ENCODE results near the gene SCYGR6. TPM values are rescaled to one million over a fixed set of nuclear protein-coding genes. Genes with fewer than 3 reads are reported as not detected.

The SCYGR6 gene
- total and polyA plus RNA-seq, 8 donors: not detected

GRCh38 chr2:227674485-227674884 is 50.1 kb downstream of the SCYGR6 start:
- no peaks in the 10 kb centered on the region for H3K9me3 ChIP-seq
- DNase-seq (no peak), ATAC-seq (no peak)
- no peak overlapping the region for H3K27ac ChIP-seq
- no peaks in the 10 kb centered on the region for H3K27me3 ChIP-seq
- no peaks in the 10 kb centered on the region for H3K36me3 ChIP-seq
- H3K4me1 ChIP-seq: no peaks in the 10 kb centered on the region
- TF ChIP-seq CTCF (IDR thresholded peaks at IDR 0.05): no peak
- intact Hi-C loops (cut with DNase I): no loop called here
- H3K4me3 ChIP-seq: no peak overlapping the region

Other genes with a start within 250 kb of the SCYGR6 start
- not detected for gene SCYGR2, start 125.9 kb downstream of the SCYGR6 start, total RNA-seq
- not detected for gene SCYGR2, start 125.9 kb downstream of the SCYGR6 start, polyA plus RNA-seq (ENCODE audit: insufficient read length in 6 of 6)
- not detected for gene SCYGR3, start 109.9 kb downstream of the SCYGR6 start, total RNA-seq
- not detected for gene SCYGR3, start 109.9 kb downstream of the SCYGR6 start, polyA plus RNA-seq (ENCODE audit: insufficient read length in 6 of 6)
- gene SCYGR4, start 107.3 kb downstream of the SCYGR6 start, total RNA-seq: not detected
- gene SCYGR4, start 107.3 kb downstream of the SCYGR6 start, polyA plus RNA-seq (ENCODE audit: insufficient read length in 6 of 6): under 1 TPM in 3 of 6 donors, not detected in 3; 0.08 to 0.23 (median 0.17) TPM
- gene SCYGR5, start 58.0 kb downstream of the SCYGR6 start, total RNA-seq: not detected
- not detected for gene SCYGR5, start 58.0 kb downstream of the SCYGR6 start, polyA plus RNA-seq (ENCODE audit: insufficient read length in 6 of 6)
- gene SLC19A3, start 6.7 kb downstream of the SCYGR6 start, total RNA-seq: 10 to 100 TPM in 1 of 2 donors, 1 to 10 TPM in 1; 6.2 to 10.7 TPM
- gene SLC19A3, start 6.7 kb downstream of the SCYGR6 start, polyA plus RNA-seq (ENCODE audit: insufficient read length in 6 of 6): 10 to 100 TPM; 12.3 to 32.5 (median 24.3) TPM
- not detected for gene SCYGR7, start 3.6 kb upstream of the SCYGR6 start, total RNA-seq
- gene SCYGR7, start 3.6 kb upstream of the SCYGR6 start, polyA plus RNA-seq (ENCODE audit: insufficient read length in 6 of 6): not detected
- gene SCYGR8, start 21.1 kb upstream of the SCYGR6 start, total RNA-seq: not detected
- not detected for gene SCYGR8, start 21.1 kb upstream of the SCYGR6 start, polyA plus RNA-seq (ENCODE audit: insufficient read length in 6 of 6)
- gene CCL20, start 89.1 kb upstream of the SCYGR6 start, total RNA-seq: 10 to 100 TPM in 1 of 2 donors, 1 to 10 TPM in 1; 1.9 to 15.7 TPM
- under 1 TPM in 5 of 6 donors, not detected in 1; 0.56 to 0.99 (median 0.62) TPM for gene CCL20, start 89.1 kb upstream of the SCYGR6 start, polyA plus RNA-seq (ENCODE audit: insufficient read length in 6 of 6)
- gene DAW1, start 146.9 kb upstream of the SCYGR6 start, total RNA-seq: 1 to 10 TPM in 1 of 2 donors, under 1 TPM in 1; 0.99 to 7.7 TPM
- 1 to 10 TPM in 5 of 6 donors, under 1 TPM in 1; 0.70 to 4.3 (median 3.0) TPM for gene DAW1, start 146.9 kb upstream of the SCYGR6 start, polyA plus RNA-seq (ENCODE audit: insufficient read length in 6 of 6)

Measured in left lung (tissue), 10 donors.